DOHH2 (cell line): ENCODE data around the gene MLLT3.

Experiments used
- H3F3A ChIP-seq: fragments of 200-600 bp; sonication (generic), shearing (Covaris generic); 2 replicates; pipeline ENCODE4 v1.6.0; 2016; ENCODE audit warnings: antibody characterized with exemption, mild to moderate bottlenecking; ENCODE audit not compliant: control insufficient read depth, insufficient read depth
- H3K27ac ChIP-seq: fragments of 200-600 bp; sonication (generic); 2 replicates; pipeline ENCODE4 v1.5.1; 2014; ENCODE audit warnings: low read depth, mild to moderate bottlenecking, low read length, moderate library complexity
- H3K27me3 ChIP-seq: fragments of 200-600 bp; sonication (generic); 2 replicates; pipeline ENCODE4 v1.6.1; 2014; ENCODE audit warnings: mild to moderate bottlenecking, low read length, mixed read lengths; ENCODE audit not compliant: control insufficient read depth
- H3K36me3 ChIP-seq: fragments of 200-600 bp; sonication (generic); 2 replicates; pipeline ENCODE4 v1.6.1; 2014; ENCODE audit warnings: mild to moderate bottlenecking, low read length, moderate library complexity, mixed read lengths; ENCODE audit not compliant: control insufficient read depth
- H3K4me1 ChIP-seq: fragments of 200-600 bp; sonication (generic); 2 replicates; pipeline ENCODE4 v1.6.1; 2014; ENCODE audit warnings: mild to moderate bottlenecking, low read length, mixed read lengths; ENCODE audit not compliant: control insufficient read depth
- H3K4me2 ChIP-seq: fragments of 200-600 bp; sonication (generic); 2 replicates; pipeline ENCODE4 v1.6.0; 2014; ENCODE audit warnings: mild to moderate bottlenecking, low read length, moderate library complexity
- H3K4me3 ChIP-seq: fragments of 200-600 bp; sonication (generic); 2 replicates; pipeline ENCODE4 v1.5.1; 2014; ENCODE audit warnings: mild to moderate bottlenecking, low read length, mixed read lengths
- H3K79me2 ChIP-seq: fragments of 200-600 bp; sonication (generic); 2 replicates; pipeline ENCODE4 v1.6.1; 2014; ENCODE audit warnings: mild to moderate bottlenecking, low read length, mixed read lengths; ENCODE audit not compliant: control insufficient read depth
- H3K9me2 ChIP-seq: fragments of 200-600 bp; sonication (generic); replicated peaks from 2 replicates; pipeline ENCODE4 v1.6.1; 2014; ENCODE audit warnings: mild to moderate bottlenecking, low read length, mixed read lengths; ENCODE audit not compliant: control insufficient read depth
- H3K9me3 ChIP-seq: fragments of 200-600 bp; sonication (generic); 2 replicates; pipeline ENCODE4 v1.6.1; 2014; ENCODE audit warnings: antibody characterized with exemption, low read length, mixed read lengths; ENCODE audit not compliant: control insufficient read depth, insufficient read depth
- H4K20me1 ChIP-seq: fragments of 200-600 bp; sonication (generic); 2 replicates; pipeline ENCODE4 v1.6.0; 2014; ENCODE audit warnings: low read depth, mild to moderate bottlenecking, antibody characterized with exemption, low read length, moderate library complexity; ENCODE audit not compliant: control insufficient read depth, insufficient read depth
- EZH2phosphoT487 ChIP-seq: fragments of 200-600 bp; sonication (generic); IDR thresholded peaks from 2 replicates; pipeline ENCODE4 v1.6.1; 2017; ENCODE audit warnings: borderline replicate concordance, mild to moderate bottlenecking, antibody characterized with exemption, low read length, moderate library complexity, mixed read lengths
- TF ChIP-seq, protein P1 (sequence below): fragments of 200-600 bp; sonication (generic); IDR thresholded peaks from one replicate; pipeline ENCODE4 v1.5.1; 2014; ENCODE audit warnings: antibody characterized with exemption, mild to moderate bottlenecking, low read depth, low read length; ENCODE audit not compliant: poor library complexity, severe bottlenecking

Gene MLLT3

DNA sequence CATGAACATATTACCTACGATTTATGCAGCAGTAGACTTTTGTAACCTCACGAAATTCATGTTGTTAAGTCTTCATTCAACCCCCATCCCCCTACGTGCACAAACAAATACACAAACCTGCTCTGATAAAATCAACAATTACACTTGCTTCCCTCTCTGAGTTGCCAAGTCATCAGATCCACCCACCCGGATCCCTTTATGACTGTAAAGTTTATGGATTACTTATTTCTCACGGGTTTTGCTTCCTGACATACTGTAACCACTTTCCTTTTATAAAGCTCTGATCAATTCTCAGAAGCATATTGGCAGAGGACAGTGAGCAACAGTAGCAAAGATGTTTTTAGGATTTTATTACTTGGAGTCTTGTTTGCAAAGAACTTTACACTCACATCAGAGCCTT is 70.5 kb downstream of the MLLT3 start:
- H3K79me2 ChIP-seq = no peaks in the 10 kb centered on the region
- no peak overlapping the region for H3K4me2 ChIP-seq
- H3F3A ChIP-seq = no peaks in the 10 kb centered on the region
- no peak for TF ChIP-seq EZH2phosphoT487
- TF ChIP-seq, protein P1, sequence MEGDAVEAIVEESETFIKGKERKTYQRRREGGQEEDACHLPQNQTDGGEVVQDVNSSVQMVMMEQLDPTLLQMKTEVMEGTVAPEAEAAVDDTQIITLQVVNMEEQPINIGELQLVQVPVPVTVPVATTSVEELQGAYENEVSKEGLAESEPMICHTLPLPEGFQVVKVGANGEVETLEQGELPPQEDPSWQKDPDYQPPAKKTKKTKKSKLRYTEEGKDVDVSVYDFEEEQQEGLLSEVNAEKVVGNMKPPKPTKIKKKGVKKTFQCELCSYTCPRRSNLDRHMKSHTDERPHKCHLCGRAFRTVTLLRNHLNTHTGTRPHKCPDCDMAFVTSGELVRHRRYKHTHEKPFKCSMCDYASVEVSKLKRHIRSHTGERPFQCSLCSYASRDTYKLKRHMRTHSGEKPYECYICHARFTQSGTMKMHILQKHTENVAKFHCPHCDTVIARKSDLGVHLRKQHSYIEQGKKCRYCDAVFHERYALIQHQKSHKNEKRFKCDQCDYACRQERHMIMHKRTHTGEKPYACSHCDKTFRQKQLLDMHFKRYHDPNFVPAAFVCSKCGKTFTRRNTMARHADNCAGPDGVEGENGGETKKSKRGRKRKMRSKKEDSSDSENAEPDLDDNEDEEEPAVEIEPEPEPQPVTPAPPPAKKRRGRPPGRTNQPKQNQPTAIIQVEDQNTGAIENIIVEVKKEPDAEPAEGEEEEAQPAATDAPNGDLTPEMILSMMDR = no peak
- H3K36me3 ChIP-seq = no peaks in the 10 kb centered on the region
- H3K27me3 ChIP-seq = no peaks in the 10 kb centered on the region
- H3K4me3 ChIP-seq = no peak overlapping the region
- H3K4me1 ChIP-seq = no peaks in the 10 kb centered on the region
- H3K27ac ChIP-seq = no peak overlapping the region
- no peaks in the 10 kb centered on the region for H3K9me2 ChIP-seq
- no peaks in the 10 kb centered on the region for H3K9me3 ChIP-seq
- H4K20me1 ChIP-seq = no peaks in the 10 kb centered on the region

DNA sequence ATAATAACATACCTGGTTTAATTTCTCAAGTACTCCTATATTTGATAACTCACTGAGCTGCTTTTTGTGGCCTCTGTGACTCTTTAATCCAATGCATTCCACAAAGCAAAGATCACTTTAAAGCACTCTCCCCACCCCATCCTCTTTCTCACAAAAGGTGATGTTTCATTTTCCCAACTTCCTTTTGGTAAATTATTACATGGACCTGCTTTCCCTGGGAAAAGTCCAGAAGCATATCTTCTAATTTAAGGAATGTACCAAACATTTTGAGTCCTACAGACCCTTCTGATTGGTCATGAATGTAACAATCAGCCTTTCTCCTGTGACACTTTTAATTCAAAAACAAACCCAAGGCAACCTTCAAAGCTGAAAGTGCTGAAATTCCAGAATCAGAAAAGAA is 71.1 kb downstream of the MLLT3 start:
- H4K20me1 ChIP-seq = no peaks in the 10 kb centered on the region
- H3K79me2 ChIP-seq = no peaks in the 10 kb centered on the region
- H3K9me2 ChIP-seq = no peaks in the 10 kb centered on the region
- H3K4me2 ChIP-seq = no peak overlapping the region
- H3K27ac ChIP-seq = no peak overlapping the region
- H3F3A ChIP-seq = no peaks in the 10 kb centered on the region
- H3K27me3 ChIP-seq = no peaks in the 10 kb centered on the region
- no peak overlapping the region for H3K4me3 ChIP-seq
- H3K9me3 ChIP-seq = no peaks in the 10 kb centered on the region
- no peaks in the 10 kb centered on the region for H3K4me1 ChIP-seq
- no peak for TF ChIP-seq EZH2phosphoT487
- TF ChIP-seq, protein P1 = no peak
- H3K36me3 ChIP-seq = no peaks in the 10 kb centered on the region

DNA sequence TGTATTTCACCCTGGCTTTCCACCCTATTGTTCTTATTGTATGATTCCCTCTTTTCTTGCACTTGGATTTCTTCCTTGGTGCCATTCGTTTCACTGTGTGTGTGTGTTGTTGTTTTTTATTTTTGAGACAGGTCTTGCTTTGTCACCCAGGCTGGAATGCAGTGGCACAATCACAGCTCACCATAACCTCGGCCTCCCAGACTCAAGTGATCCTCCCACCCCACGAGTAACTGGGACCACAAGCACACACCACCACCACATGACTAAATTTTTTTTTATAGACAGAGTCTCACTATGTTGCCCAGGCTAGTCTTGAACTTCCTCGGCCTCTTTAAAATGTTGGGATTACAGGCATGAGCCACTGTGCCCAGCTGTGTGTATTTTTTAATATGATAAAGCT is 72.0 kb downstream of the MLLT3 start:
- no peak overlapping the region for H3K4me2 ChIP-seq

More for the DNA sequence above, 72.0 kb downstream of the MLLT3 start:
- TF ChIP-seq EZH2phosphoT487 = no peak
- TF ChIP-seq, protein P1 = no peak
- H3K4me1 ChIP-seq = no peaks in the 10 kb centered on the region
- H4K20me1 ChIP-seq = no peaks in the 10 kb centered on the region
- H3K27me3 ChIP-seq = no peaks in the 10 kb centered on the region
- H3K27ac ChIP-seq = no peak overlapping the region
- H3K9me3 ChIP-seq = no peaks in the 10 kb centered on the region
- H3K79me2 ChIP-seq = no peaks in the 10 kb centered on the region
- no peak overlapping the region for H3K4me3 ChIP-seq
- no peaks in the 10 kb centered on the region for H3F3A ChIP-seq
- no peaks in the 10 kb centered on the region for H3K36me3 ChIP-seq
- H3K9me2 ChIP-seq = no peaks in the 10 kb centered on the region
